MG63 (cell line): ENCODE measurements around the gene AHNAK. TPM values are rescaled to one million over a fixed set of nuclear protein-coding genes. Genes with fewer than 3 reads are reported as not detected.

ENCODE experiments used
- DNase-seq: peaks from one replicate; pipeline ENCODE4 v3.0.0-alpha.2; 2020
- H3K27me3 ChIP-seq: fragments of 250-450 bp; sonication (Bioruptor Pico); 2 replicates; pipeline ENCODE4 v1.5.1; 2020; ENCODE audit warnings: mild to moderate bottlenecking, moderate library complexity
- H3K36me3 ChIP-seq: fragments of 250-450 bp; sonication (Bioruptor Pico); 2 replicates; pipeline ENCODE4 v1.5.1; 2020; ENCODE audit warnings: mild to moderate bottlenecking, moderate library complexity
- H3K4me3 ChIP-seq: fragments of 250-450 bp; sonication (Bioruptor Pico); 2 replicates; pipeline ENCODE4 v1.5.1; 2020; ENCODE audit warnings: mild to moderate bottlenecking, moderate library complexity
- H3K9me3 ChIP-seq: fragments of 250-450 bp; sonication (Bioruptor Pico); 2 replicates; pipeline ENCODE4 v1.5.1; 2020; ENCODE audit warnings: mild to moderate bottlenecking, moderate library complexity
- total RNA-seq: library from RNA; depleted of rRNA; stranded (reverse); fragments of >200 nt; shearing (Covaris generic); gene quantifications from 2 replicates; pipeline ENCODE4 v1.2.3, GENCODE V29; 2014; ENCODE audit warnings: low replicate concordance

Gene AHNAK
- total RNA-seq, 1 experiment from 2014 or later = 110 TPM

GRCh38 chr11:62544581-62545436 lies 1.8 kb downstream of the AHNAK start:
- peak; percentile 39 for DNase-seq

GRCh38 chr11:62543680-62544444 lies 2.7 kb downstream of the AHNAK start:
- H3K27me3 ChIP-seq = no peaks in the 10 kb centered on the region
- peaks cover 37% of the 10 kb centered on the region for H3K36me3 ChIP-seq
- peak overlapping the region; percentile 97 for H3K4me3 ChIP-seq
- peak; percentile 55 for DNase-seq
- H3K9me3 ChIP-seq = no peaks in the 10 kb centered on the region

More at GRCh38 chr11:62544581-62545436, 1.8 kb downstream of the AHNAK start:
- Histone ChIP-seq H3K9me3 (no peaks in the 10 kb centered on the region), H3K36me3 (peaks cover 31% of the 10 kb centered on the region), H3K27me3 (no peaks in the 10 kb centered on the region), H3K4me3 (peak overlapping the region; percentile 97)

GRCh38 chr11:62542750-62543567 lies 3.6 kb downstream of the AHNAK start:
- Histone ChIP-seq H3K9me3 (no peaks in the 10 kb centered on the region), H3K36me3 (peaks cover 46% of the 10 kb centered on the region), H3K4me3 (peak overlapping the region; percentile 97), H3K27me3 (no peaks in the 10 kb centered on the region)
- DNase-seq = peak; percentile 83

GRCh38 chr11:62542111-62542745 lies 4.4 kb downstream of the AHNAK start:
- no peaks in the 10 kb centered on the region for H3K27me3 ChIP-seq
- peaks cover 51% of the 10 kb centered on the region for H3K36me3 ChIP-seq
- DNase-seq = no peak
- no peaks in the 10 kb centered on the region for H3K9me3 ChIP-seq
- peak overlapping the region; percentile 97 for H3K4me3 ChIP-seq

- H3K9me3 ChIP-seq = no peaks in the 10 kb centered on the region
- no peaks in the 10 kb centered on the region for H3K27me3 ChIP-seq
- no peak overlapping the region; the same call in 1 of the 2 replicates for H3K4me3 ChIP-seq
- DNase-seq = peak; percentile 77
- peaks cover 58% of the 10 kb centered on the region for H3K36me3 ChIP-seq
Measured at GRCh38 chr11:62540804-62541701, 5.6 kb downstream of the AHNAK start.

GRCh38 chr11:62539238-62539925 lies 7.2 kb downstream of the AHNAK start:
- no peaks in the 10 kb centered on the region for H3K27me3 ChIP-seq
- no peaks in the 10 kb centered on the region for H3K9me3 ChIP-seq
- peaks cover 65% of the 10 kb centered on the region for H3K36me3 ChIP-seq
- H3K4me3 ChIP-seq = peak overlapping the region; percentile 20; the same call in 1 of the 2 replicates
- peak; percentile 97 for DNase-seq

GRCh38 chr11:62538470-62539237 lies 8.0 kb downstream of the AHNAK start:
- H3K4me3 ChIP-seq = no peak overlapping the region

GRCh38 chr11:62536301-62536957 lies 10.2 kb downstream of the AHNAK start:
- H3K9me3 ChIP-seq = no peaks in the 10 kb centered on the region
- H3K27me3 ChIP-seq = no peaks in the 10 kb centered on the region
- DNase-seq = no peak
- no peak overlapping the region for H3K4me3 ChIP-seq
- peaks cover 75% of the 10 kb centered on the region for H3K36me3 ChIP-seq

More at GRCh38 chr11:62538470-62539237, 8.0 kb downstream of the AHNAK start:
- DNase-seq = no peak
- Histone ChIP-seq H3K36me3 (peaks cover 68% of the 10 kb centered on the region), H3K9me3 (no peaks in the 10 kb centered on the region), H3K27me3 (no peaks in the 10 kb centered on the region)

GRCh38 chr11:62535802-62536201 lies 10.8 kb downstream of the AHNAK start:
- DNase-seq = no peak
- H3K9me3 ChIP-seq = no peaks in the 10 kb centered on the region
- no peak overlapping the region for H3K4me3 ChIP-seq
- no peaks in the 10 kb centered on the region for H3K27me3 ChIP-seq
- peaks cover 80% of the 10 kb centered on the region for H3K36me3 ChIP-seq

- H3K9me3 ChIP-seq = no peaks in the 10 kb centered on the region
- DNase-seq = no peak
- peaks cover 88% of the 10 kb centered on the region for H3K36me3 ChIP-seq
- no peaks in the 10 kb centered on the region for H3K27me3 ChIP-seq
- no peak overlapping the region for H3K4me3 ChIP-seq
Measured at GRCh38 chr11:62534779-62535545, 11.6 kb downstream of the AHNAK start.

GRCh38 chr11:62532096-62532495 lies 14.5 kb downstream of the AHNAK start:
- Histone ChIP-seq H3K36me3 (peaks cover 88% of the 10 kb centered on the region), H3K9me3 (no peaks in the 10 kb centered on the region), H3K27me3 (no peaks in the 10 kb centered on the region), H3K4me3 (no peak overlapping the region)
- DNase-seq = no peak

GRCh38 chr11:62516736-62517371 lies 29.8 kb downstream of the AHNAK start:
- Histone ChIP-seq H3K27me3 (no peaks in the 10 kb centered on the region), H3K36me3 (peaks cover 60% of the 10 kb centered on the region), H3K9me3 (no peaks in the 10 kb centered on the region), H3K4me3 (no peak overlapping the region)
- no peak for DNase-seq

GRCh38 chr11:62514151-62514550 lies 32.5 kb downstream of the AHNAK start:
- H3K36me3 ChIP-seq = peaks cover 33% of the 10 kb centered on the region
- no peak for DNase-seq
- H3K27me3 ChIP-seq = no peaks in the 10 kb centered on the region
- no peak overlapping the region for H3K4me3 ChIP-seq
- H3K9me3 ChIP-seq = no peaks in the 10 kb centered on the region
